Duodenal mucosa (tissue), 2 donors: Measurements from ENCODE around the gene PPP1R13L.

Source experiments
- H3K27ac ChIP-seq: one replicate; pipeline ENCODE4 v1.7.0; 2013; ENCODE audit warnings: low read depth, low read length
- H3K27me3 ChIP-seq, 2 donors: one replicate each; pipeline ENCODE4 v1.7.0; 2013; ENCODE audit warnings: low read length in 2 of 2, control low read depth in 1 of 2; ENCODE audit not compliant: insufficient read depth in 2 of 2, control insufficient read depth in 1 of 2
- H3K36me3 ChIP-seq, 2 donors: one replicate each; pipeline ENCODE4 v1.7.0; 2013; ENCODE audit warnings: low read length in 2 of 2, control low read depth in 1 of 2; ENCODE audit not compliant: insufficient read depth in 2 of 2, control insufficient read depth in 1 of 2
- H3K4me1 ChIP-seq, 2 donors: one replicate each; pipeline ENCODE4 v1.7.0; 2013; ENCODE audit warnings: low read length in 2 of 2, control low read depth in 1 of 2; ENCODE audit not compliant: insufficient read depth in 2 of 2, control insufficient read depth in 1 of 2
- H3K4me3 ChIP-seq, 2 donors: one replicate each; pipeline ENCODE4 v1.7.0; 2013; ENCODE audit warnings: low read length in 2 of 2, low read depth in 1 of 2
- H3K9ac ChIP-seq, 2 donors: one replicate each; pipeline ENCODE4 v1.7.0; 2013; ENCODE audit warnings: low read length in 2 of 2, low read depth in 1 of 2
- H3K9me3 ChIP-seq, 2 donors: one replicate each; pipeline ENCODE4 v1.7.0; 2013; ENCODE audit warnings: low read length in 2 of 2, control low read depth in 1 of 2; ENCODE audit not compliant: control insufficient read depth in 1 of 2

Gene PPP1R13L

GRCh38 chr19:45348367-45349125, 56.3 kb downstream of the PPP1R13L start:
- H3K9me3 ChIP-seq, result no peaks in the 10 kb centered on the region
- no peaks in the 10 kb centered on the region for H3K4me1 ChIP-seq
- H3K4me3 ChIP-seq, result no peak overlapping the region
- peaks cover 10 to 25% of the 10 kb centered on the region in 2 donors for H3K27me3 ChIP-seq
- H3K27ac ChIP-seq, result no peak overlapping the region
- H3K9ac ChIP-seq, result no peak overlapping the region
- peaks cover 0 to 13% of the 10 kb centered on the region in 2 donors for H3K36me3 ChIP-seq

GRCh38 chr19:45347570-45348366, 57.1 kb downstream of the PPP1R13L start:
- Histone ChIP-seq H3K27me3 (peaks cover 10 to 28% of the 10 kb centered on the region in 2 donors), H3K36me3 (peaks cover 0 to 8% of the 10 kb centered on the region in 2 donors), H3K9me3 (no peaks in the 10 kb centered on the region), H3K4me1 (no peaks in the 10 kb centered on the region), H3K27ac (no peak overlapping the region), H3K9ac (no peak overlapping the region), H3K4me3 (no peak overlapping the region)

GRCh38 chr19:45346449-45346848, 58.4 kb downstream of the PPP1R13L start:
- Histone ChIP-seq H3K27ac (no peak overlapping the region), H3K9ac (no peak overlapping the region), H3K4me3 (no peak overlapping the region), H3K27me3 (peaks cover 16 to 35% of the 10 kb centered on the region in 2 donors), H3K4me1 (no peaks in the 10 kb centered on the region), H3K9me3 (no peaks in the 10 kb centered on the region), H3K36me3 (peaks cover 0 to 7% of the 10 kb centered on the region in 2 donors)

GRCh38 chr19:45345506-45345860, 59.4 kb downstream of the PPP1R13L start:
- H3K27me3 ChIP-seq, result peaks cover 16 to 41% of the 10 kb centered on the region in 2 donors
- H3K9ac ChIP-seq, result no peak overlapping the region
- no peaks in the 10 kb centered on the region for H3K36me3 ChIP-seq

GRCh38 chr19:45344621-45345505, 60.0 kb downstream of the PPP1R13L start:
- Histone ChIP-seq H3K27me3 (peaks cover 16 to 41% of the 10 kb centered on the region in 2 donors), H3K9ac (no peak overlapping the region), H3K27ac (no peak overlapping the region), H3K9me3 (no peaks in the 10 kb centered on the region), H3K36me3 (no peaks in the 10 kb centered on the region), H3K4me1 (no peaks in the 10 kb centered on the region), H3K4me3 (no peak overlapping the region)

More at GRCh38 chr19:45345506-45345860, 59.4 kb downstream of the PPP1R13L start:
- H3K9me3 ChIP-seq, result no peaks in the 10 kb centered on the region
- H3K4me1 ChIP-seq, result no peaks in the 10 kb centered on the region
- no peak overlapping the region for H3K27ac ChIP-seq
- H3K4me3 ChIP-seq, result no peak overlapping the region

- H3K4me1 ChIP-seq, result no peaks in the 10 kb centered on the region
- H3K36me3 ChIP-seq, result no peaks in the 10 kb centered on the region
- H3K9me3 ChIP-seq, result no peaks in the 10 kb centered on the region
- no peak overlapping the region for H3K27ac ChIP-seq
- H3K27me3 ChIP-seq, result peaks cover 16 to 39% of the 10 kb centered on the region in 2 donors
- no peak overlapping the region for H3K4me3 ChIP-seq
- H3K9ac ChIP-seq, result no peak overlapping the region
Observed at GRCh38 chr19:45342911-45343310, 62.0 kb downstream of the PPP1R13L start.

GRCh38 chr19:45340899-45341453, 63.9 kb downstream of the PPP1R13L start:
- H3K27me3 ChIP-seq, result peaks cover 16 to 27% of the 10 kb centered on the region in 2 donors
- H3K36me3 ChIP-seq, result no peaks in the 10 kb centered on the region
- H3K9me3 ChIP-seq, result no peaks in the 10 kb centered on the region
- H3K4me1 ChIP-seq, result no peaks in the 10 kb centered on the region
- H3K27ac ChIP-seq, result no peak overlapping the region
- H3K4me3 ChIP-seq, result no peak overlapping the region
- no peak overlapping the region for H3K9ac ChIP-seq

GRCh38 chr19:45340232-45340898, 64.5 kb downstream of the PPP1R13L start, which contains the start of gene KLC3:
KLC3 (plus strand) TSS chr19:45340750; CDS start chr19:45345542, 4,792 bp downstream.
- no peak within 1 kb of the TSS for H3K9ac ChIP-seq
- no peak within 1 kb of the TSS for H3K4me3 ChIP-seq
- no peak within 1 kb of the TSS for H3K27ac ChIP-seq

GRCh38 chr19:45339629-45340028, 65.2 kb downstream of the PPP1R13L start:
- Histone ChIP-seq H3K36me3 (no peaks in the 10 kb centered on the region), H3K27me3 (peaks cover 6 to 18% of the 10 kb centered on the region in 2 donors), H3K9me3 (no peaks in the 10 kb centered on the region)

More at GRCh38 chr19:45340232-45340898, 64.5 kb downstream of the PPP1R13L start, which contains the start of gene KLC3:
- Histone ChIP-seq H3K27me3 (peaks cover 11 to 23% of the 10 kb centered on the region in 2 donors), H3K9me3 (no peaks in the 10 kb centered on the region), H3K4me1 (no peaks in the 10 kb centered on the region), H3K36me3 (no peaks in the 10 kb centered on the region)

More at GRCh38 chr19:45339629-45340028, 65.2 kb downstream of the PPP1R13L start:
- no peak overlapping the region for H3K4me3 ChIP-seq
- H3K27ac ChIP-seq, result no peak overlapping the region
- no peak overlapping the region for H3K9ac ChIP-seq
- no peaks in the 10 kb centered on the region for H3K4me1 ChIP-seq
